ENCODE results near the gene LY86.

DNA sequence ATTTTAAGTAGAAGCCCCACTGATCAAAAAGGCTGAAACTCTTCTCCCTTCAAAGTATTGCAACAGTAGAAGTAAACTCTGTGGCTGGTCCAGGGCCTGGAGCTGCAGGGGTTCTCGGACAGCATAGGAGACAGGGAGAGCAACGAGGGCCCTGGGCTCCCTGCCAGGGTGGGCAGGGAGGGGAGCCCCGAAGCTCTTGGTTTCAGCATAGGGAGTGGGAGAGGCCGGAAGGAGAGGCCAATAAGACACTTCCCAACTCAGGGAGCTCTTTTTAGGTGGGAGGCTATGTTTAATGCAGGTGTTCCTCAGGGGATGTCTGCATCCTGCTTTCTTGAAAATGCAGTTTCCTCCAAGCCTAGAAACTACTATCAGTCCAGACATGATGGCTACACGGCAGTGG is 91.1 kb downstream of the LY86 start:
- TF ChIP-seq, protein P1, sequence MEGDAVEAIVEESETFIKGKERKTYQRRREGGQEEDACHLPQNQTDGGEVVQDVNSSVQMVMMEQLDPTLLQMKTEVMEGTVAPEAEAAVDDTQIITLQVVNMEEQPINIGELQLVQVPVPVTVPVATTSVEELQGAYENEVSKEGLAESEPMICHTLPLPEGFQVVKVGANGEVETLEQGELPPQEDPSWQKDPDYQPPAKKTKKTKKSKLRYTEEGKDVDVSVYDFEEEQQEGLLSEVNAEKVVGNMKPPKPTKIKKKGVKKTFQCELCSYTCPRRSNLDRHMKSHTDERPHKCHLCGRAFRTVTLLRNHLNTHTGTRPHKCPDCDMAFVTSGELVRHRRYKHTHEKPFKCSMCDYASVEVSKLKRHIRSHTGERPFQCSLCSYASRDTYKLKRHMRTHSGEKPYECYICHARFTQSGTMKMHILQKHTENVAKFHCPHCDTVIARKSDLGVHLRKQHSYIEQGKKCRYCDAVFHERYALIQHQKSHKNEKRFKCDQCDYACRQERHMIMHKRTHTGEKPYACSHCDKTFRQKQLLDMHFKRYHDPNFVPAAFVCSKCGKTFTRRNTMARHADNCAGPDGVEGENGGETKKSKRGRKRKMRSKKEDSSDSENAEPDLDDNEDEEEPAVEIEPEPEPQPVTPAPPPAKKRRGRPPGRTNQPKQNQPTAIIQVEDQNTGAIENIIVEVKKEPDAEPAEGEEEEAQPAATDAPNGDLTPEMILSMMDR (IDR thresholded peaks at IDR 0.05) = no peak
- TF ChIP-seq POLR2A (IDR thresholded peaks at IDR 0.05) = no peak
